Karpas-422 (cell line): ENCODE results near the gene GPD1L. TPM values are rescaled to one million over a fixed set of nuclear protein-coding genes. Genes with fewer than 3 reads are reported as not detected.
A peak's percentile ranks its signal among the peaks of the same experiment; 100 is the strongest.
"Not testable (repeated sequence)": the region's sequence is repeated elsewhere in the genome, so short reads cannot be mapped to it uniquely, and the experiment has no call there.

ENCODE experiments used
- DNase-seq: peaks from one replicate; pipeline ENCODE4 v3.0.0-alpha.2; 2015
- H2AFZ ChIP-seq: fragments of 200-600 bp; sonication (generic); 2 replicates; pipeline ENCODE4 v1.6.1; 2014; ENCODE audit warnings: antibody characterized with exemption, low read length, mixed read lengths
- H3K27ac ChIP-seq: fragments of 200-600 bp; sonication (generic); 2 replicates; pipeline ENCODE4 v1.5.1; 2014; ENCODE audit warnings: mild to moderate bottlenecking, low read length, moderate library complexity
- H3K27me3 ChIP-seq: fragments of 200-600 bp; sonication (generic); 2 replicates; pipeline ENCODE4 v1.6.1; 2014; ENCODE audit warnings: low read length, mixed read lengths
- H3K36me3 ChIP-seq: fragments of 200-600 bp; sonication (generic); 2 replicates; pipeline ENCODE4 v1.6.1; 2014; ENCODE audit warnings: low read length, mixed read lengths; ENCODE audit not compliant: insufficient read depth
- H3K4me1 ChIP-seq: fragments of 200-600 bp; sonication (generic); 2 replicates; pipeline ENCODE4 v1.6.1; 2014; ENCODE audit warnings: mild to moderate bottlenecking, low read length, mixed read lengths
- H3K4me2 ChIP-seq: fragments of 200-600 bp; sonication (generic); 2 replicates; pipeline ENCODE4 v1.6.1; 2014; ENCODE audit warnings: low read length, low read depth, mild to moderate bottlenecking; ENCODE audit not compliant: poor library complexity, severe bottlenecking
- H3K4me3 ChIP-seq: fragments of 200-600 bp; sonication (generic); 2 replicates; pipeline ENCODE4 v1.5.1; 2014; ENCODE audit warnings: mild to moderate bottlenecking, antibody characterized with exemption, low read length, mixed read lengths
- H3K79me2 ChIP-seq: fragments of 200-600 bp; sonication (generic); 2 replicates; pipeline ENCODE4 v1.6.1; 2014; ENCODE audit warnings: mild to moderate bottlenecking, low read length, mixed read lengths
- H3K9ac ChIP-seq: fragments of 200-600 bp; sonication (generic); 2 replicates; pipeline ENCODE4 v1.6.0; 2014; ENCODE audit warnings: low read length
- H3K9me2 ChIP-seq: fragments of 200-600 bp; sonication (generic), shearing (Covaris generic); replicated peaks from 2 replicates; pipeline ENCODE4 v1.6.0; 2014; ENCODE audit warnings: mild to moderate bottlenecking, low read length, moderate library complexity; ENCODE audit not compliant: insufficient read depth
- H3K9me3 ChIP-seq: fragments of 300-700, 200-600 bp; sonication (generic); 2 replicates; pipeline ENCODE4 v1.6.1; 2014; ENCODE audit warnings: low read length, mixed read lengths
- H4K20me1 ChIP-seq: fragments of 200-600 bp; sonication (generic); 2 replicates; pipeline ENCODE4 v1.6.1; 2014; ENCODE audit warnings: mild to moderate bottlenecking, antibody characterized with exemption, low read length, low read depth; ENCODE audit not compliant: insufficient read depth
- total RNA-seq: library from RNA; depleted of rRNA; stranded (reverse); fragments of >200 nt; shearing (Covaris generic); gene quantifications from 2 replicates; pipeline ENCODE4 v1.2.3, GENCODE V29; 2014; ENCODE audit warnings: low replicate concordance; rRNA removed

The GPD1L gene
- 13.5 and 20.0 TPM in 2 replicates for total RNA-seq

DNA sequence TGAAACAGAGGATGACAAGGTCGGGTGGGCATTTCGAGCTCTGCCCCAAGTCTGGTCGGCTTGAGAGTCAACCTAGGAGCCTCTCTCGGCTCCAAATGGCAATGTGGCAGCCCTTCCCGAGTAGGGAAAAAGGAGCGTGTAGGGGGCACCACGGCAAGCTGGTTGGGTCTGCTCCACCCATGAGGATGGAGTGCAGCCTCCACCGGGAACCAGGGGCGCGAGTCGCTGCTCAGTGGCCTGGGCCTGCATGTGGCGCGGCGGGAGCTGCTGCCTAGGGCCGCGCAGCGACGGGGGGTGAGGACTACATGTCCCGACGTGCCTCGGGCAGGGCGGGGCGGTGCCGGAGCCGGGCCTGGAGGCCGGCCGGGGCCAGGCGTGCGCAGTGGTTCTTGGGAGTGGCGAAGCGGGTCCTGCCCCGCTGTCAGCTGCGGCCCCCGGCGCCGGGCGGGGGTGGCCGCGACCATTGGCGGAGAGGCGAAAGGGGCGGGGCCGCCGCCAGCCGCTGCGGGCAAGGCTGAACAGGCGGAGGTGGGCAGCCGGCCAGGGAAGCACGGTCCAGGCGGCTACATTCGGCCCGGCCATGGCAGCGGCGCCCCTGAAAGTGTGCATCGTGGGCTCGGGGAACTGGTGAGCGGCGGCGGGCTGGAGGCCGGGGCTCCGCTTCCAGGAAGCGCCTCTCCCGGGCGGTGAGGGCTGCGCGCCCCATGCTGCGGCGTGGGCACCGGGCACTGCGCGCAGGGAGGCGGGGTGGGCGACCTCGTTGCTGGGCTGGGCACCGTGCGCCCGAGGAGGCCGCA lies at the start of gene GPD1L:
Gene GPD1L, plus strand, starts transcription at position 489 of the 797 bp plus-strand sequence. Its CDS starts 92 bp downstream, at position 581.
- H3K4me3 ChIP-seq = peak within 1 kb of the TSS; percentile 72
- peaks cover 14% of the 10 kb centered on the region for H3K4me1 ChIP-seq
- peak within 1 kb of the TSS; percentile 75 for H3K4me2 ChIP-seq
- H3K36me3 ChIP-seq = no peaks in the 10 kb centered on the region
- peaks cover 12% of the 10 kb centered on the region for H3K79me2 ChIP-seq
- peaks cover 16% of the 10 kb centered on the region; the same call in 1 of the 2 replicates for H4K20me1 ChIP-seq
- H3K27me3 ChIP-seq = no peaks in the 10 kb centered on the region
- no peaks in the 10 kb centered on the region for H3K9me2 ChIP-seq
- peak within 1 kb of the TSS; percentile 74 for H3K9ac ChIP-seq
- peaks cover 8% of the 10 kb centered on the region; the same call in 1 of the 2 replicates for H3K9me3 ChIP-seq
- peak; percentile 98 for DNase-seq
- peak within 1 kb of the TSS; percentile 90 for H2AFZ ChIP-seq
- H3K27ac ChIP-seq = no peak within 1 kb of the TSS

DNA sequence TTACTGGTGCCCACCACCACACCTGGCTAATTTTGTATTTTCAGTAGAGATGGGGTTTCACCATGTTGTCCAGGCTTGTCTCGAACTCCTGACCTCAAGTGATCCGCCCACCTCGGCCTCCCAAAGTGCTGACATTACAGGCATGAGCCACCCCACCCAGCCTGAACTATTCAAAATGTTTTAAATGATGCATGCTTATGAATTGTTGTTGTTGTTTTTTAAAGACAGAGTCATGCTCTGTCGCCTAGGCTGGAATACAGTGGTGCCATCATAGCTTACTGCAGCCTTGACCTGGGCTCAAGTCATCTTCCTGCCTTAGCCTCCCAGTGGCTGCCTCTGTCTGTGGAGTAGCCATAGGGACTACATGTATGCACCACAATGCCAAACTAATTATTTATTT lies 48.0 kb upstream of the GPD1L start:
- not testable (repeated sequence) for DNase-seq, H3K4me1 ChIP-seq, H4K20me1 ChIP-seq, H3K27ac ChIP-seq, H3K79me2 ChIP-seq, H3K27me3 ChIP-seq, H2AFZ ChIP-seq, H3K9ac ChIP-seq, H3K4me3 ChIP-seq, H3K4me2 ChIP-seq, H3K9me3 ChIP-seq, H3K36me3 ChIP-seq, H3K9me2 ChIP-seq

DNA sequence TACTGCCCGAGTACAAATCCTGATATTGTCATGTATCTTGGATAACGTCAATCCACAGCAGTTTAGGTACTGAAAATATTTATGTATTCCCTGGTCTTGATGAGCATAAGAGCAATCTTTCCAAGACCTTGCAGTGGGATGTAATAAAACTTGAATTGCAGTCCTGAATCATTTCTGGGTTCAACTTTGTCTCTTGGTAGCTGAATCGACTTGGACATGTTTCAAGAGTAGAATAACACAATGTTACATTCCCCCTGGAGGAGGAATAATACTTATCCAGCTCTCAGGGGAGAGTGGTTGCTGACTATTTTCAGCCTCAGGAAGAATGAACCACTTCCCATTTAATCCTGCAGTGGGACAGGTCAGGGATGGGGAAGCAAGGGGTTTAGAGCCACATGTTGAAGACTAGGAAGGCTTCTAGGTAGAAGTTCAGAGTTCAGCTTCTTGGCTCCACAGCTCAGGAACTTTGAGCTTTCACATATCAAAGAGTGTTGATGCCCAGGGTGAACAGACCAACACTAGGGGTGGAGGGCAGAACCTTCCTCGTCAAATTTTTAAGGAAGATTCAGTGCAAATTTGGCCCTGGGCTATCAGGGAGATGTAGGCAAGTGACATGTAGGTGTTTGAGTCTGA lies 43.4 kb upstream of the GPD1L start:
- no peaks in the 10 kb centered on the region for H3K36me3 ChIP-seq
- no peaks in the 10 kb centered on the region for H4K20me1 ChIP-seq
- no peaks in the 10 kb centered on the region for H3K27me3 ChIP-seq
- no peak overlapping the region for H2AFZ ChIP-seq
- H3K4me1 ChIP-seq = no peaks in the 10 kb centered on the region
- no peak overlapping the region for H3K4me3 ChIP-seq
- H3K79me2 ChIP-seq = no peaks in the 10 kb centered on the region
- no peaks in the 10 kb centered on the region for H3K9me3 ChIP-seq
- H3K9ac ChIP-seq = no peak overlapping the region
- H3K4me2 ChIP-seq = no peak overlapping the region
- H3K27ac ChIP-seq = no peak overlapping the region
- DNase-seq = no peak
- no peaks in the 10 kb centered on the region for H3K9me2 ChIP-seq

DNA sequence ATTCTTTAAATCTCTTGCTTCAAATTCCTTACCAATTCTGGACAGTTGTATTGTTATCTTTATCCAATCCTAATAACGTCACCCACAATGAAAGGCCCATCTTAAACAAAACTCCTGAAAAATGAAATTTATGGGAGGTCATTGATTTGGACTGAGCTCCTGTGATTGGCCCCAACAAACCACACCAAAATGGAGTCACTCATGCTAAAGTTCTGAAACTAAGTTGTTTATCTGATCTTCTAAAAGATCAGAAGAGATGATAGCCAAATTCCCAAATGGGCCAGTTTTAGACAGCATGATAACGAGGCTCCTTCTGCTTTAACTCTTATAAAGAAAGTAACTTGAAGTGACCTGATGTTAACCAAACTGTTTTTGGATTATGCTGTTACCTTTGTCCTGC lies 39.7 kb upstream of the GPD1L start:
- H3K27ac ChIP-seq = no peak overlapping the region
- no peaks in the 10 kb centered on the region for H3K79me2 ChIP-seq
- no peaks in the 10 kb centered on the region for H3K27me3 ChIP-seq
- H4K20me1 ChIP-seq = no peaks in the 10 kb centered on the region
- H2AFZ ChIP-seq = no peak overlapping the region
- H3K4me3 ChIP-seq = no peak overlapping the region
- no peaks in the 10 kb centered on the region for H3K9me3 ChIP-seq
- no peak overlapping the region for H3K4me2 ChIP-seq
- no peaks in the 10 kb centered on the region for H3K4me1 ChIP-seq
- no peaks in the 10 kb centered on the region for H3K9me2 ChIP-seq
- no peak overlapping the region for H3K9ac ChIP-seq
- DNase-seq = no peak
- H3K36me3 ChIP-seq = no peaks in the 10 kb centered on the region

DNA sequence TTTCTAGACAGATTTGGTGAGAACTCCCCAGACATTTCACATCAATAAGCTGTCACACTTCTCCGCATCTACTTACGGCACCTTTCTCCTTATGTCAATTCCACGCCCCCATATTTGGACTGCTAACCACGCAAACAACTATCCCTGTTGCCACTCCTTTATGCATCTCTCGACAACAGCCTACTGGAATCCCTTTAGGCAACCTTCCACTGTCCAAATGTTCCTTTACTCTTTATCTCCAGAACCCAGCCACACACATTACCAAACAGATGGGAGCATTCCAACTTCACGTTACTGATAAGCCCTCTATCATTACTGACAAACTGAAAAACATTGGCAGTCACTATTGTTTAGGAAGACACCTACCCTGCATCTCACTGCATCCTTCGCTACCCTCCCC lies 32.2 kb upstream of the GPD1L start:
- H3K79me2 ChIP-seq, H3K27ac ChIP-seq, H3K9ac ChIP-seq, H3K4me3 ChIP-seq, H3K9me2 ChIP-seq, H3K27me3 ChIP-seq, H4K20me1 ChIP-seq, DNase-seq, H2AFZ ChIP-seq, H3K9me3 ChIP-seq, H3K4me2 ChIP-seq, H3K36me3 ChIP-seq: not testable (repeated sequence)
- peaks cover 25% of the 10 kb centered on the region for H3K4me1 ChIP-seq

DNA sequence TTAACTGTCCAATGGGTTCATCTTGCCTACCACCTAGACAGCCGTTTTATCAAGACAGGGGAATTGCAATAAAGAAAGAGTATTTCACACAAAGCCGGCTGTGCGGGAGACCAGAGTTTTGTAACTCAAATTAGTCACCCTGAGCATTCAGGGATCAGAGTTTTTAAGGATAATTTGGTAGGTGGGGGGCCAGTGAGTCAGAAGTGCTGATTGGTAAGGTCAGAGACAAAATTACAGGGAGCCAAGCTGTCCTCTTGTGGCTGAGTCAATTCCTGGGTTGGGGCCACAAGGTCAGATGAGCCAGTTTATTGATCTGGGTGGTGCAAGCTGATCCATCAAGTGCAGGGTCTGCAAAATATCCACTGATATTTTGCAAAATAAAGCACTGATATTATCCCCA lies 29.9 kb upstream of the GPD1L start:
- H3K4me2 ChIP-seq = peak overlapping the region; percentile 74
- H3K79me2 ChIP-seq = no peaks in the 10 kb centered on the region
- H3K9me2 ChIP-seq = no peaks in the 10 kb centered on the region
- H3K4me3 ChIP-seq = no peak overlapping the region
- no peak overlapping the region for H3K27ac ChIP-seq
- H3K9ac ChIP-seq = no peak overlapping the region
- H3K4me1 ChIP-seq = peaks cover 35% of the 10 kb centered on the region
- DNase-seq = no peak
- peak overlapping the region; percentile 84; the same call in 1 of the 2 replicates for H2AFZ ChIP-seq
- H3K27me3 ChIP-seq = no peaks in the 10 kb centered on the region
- no peaks in the 10 kb centered on the region for H4K20me1 ChIP-seq
- H3K9me3 ChIP-seq = no peaks in the 10 kb centered on the region
- no peaks in the 10 kb centered on the region for H3K36me3 ChIP-seq

DNA sequence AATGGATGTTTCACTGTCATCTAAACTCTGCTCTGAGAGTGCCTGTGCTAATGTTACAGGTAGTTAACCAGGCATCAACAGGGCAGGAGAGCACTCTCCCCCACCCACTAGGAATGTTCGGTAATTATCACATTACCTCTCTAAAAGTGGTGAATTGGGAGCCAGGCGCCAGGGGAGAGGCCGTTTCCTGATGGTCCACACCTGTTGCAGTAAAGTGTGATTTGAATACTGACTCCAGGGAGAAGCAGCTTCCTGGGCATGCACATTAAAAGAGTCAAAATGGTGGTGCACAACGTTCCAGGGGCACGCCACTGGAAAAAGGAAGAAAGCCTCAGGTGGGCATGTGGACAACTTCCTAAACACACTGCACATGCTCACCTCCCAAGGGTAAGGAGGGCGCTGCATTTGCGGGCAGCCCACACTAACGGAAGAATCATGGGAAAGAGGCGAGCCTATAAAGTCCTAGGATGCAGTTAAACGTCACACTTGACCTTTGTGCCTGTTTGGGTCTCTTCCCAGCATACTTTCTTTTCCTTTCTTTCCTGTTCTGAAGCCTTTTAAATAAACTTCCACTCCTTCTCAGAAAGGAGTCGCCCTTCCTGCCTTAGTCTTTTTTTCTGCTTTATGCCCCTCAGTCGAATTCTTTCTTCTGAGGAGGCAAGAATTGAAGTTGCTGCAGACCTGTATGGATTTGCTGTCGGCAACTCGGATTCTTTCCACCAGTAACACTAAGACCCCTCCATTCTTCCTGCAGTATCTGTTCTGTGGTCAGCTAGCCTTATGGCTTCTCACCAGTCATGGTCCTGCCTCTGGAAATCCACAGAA lies 28.9 kb upstream of the GPD1L start:
- Histone ChIP-seq H3K79me2 (no peaks in the 10 kb centered on the region), H3K4me3 (peak overlapping the region; percentile 60), H3K27me3 (no peaks in the 10 kb centered on the region), H3K27ac (peak overlapping the region; percentile 83), H2AFZ (peak overlapping the region; percentile 84), H3K9me3 (no peaks in the 10 kb centered on the region), H3K36me3 (no peaks in the 10 kb centered on the region), H3K9ac (peak overlapping the region; percentile 59), H4K20me1 (no peaks in the 10 kb centered on the region), H3K9me2 (no peaks in the 10 kb centered on the region), H3K4me2 (peak overlapping the region; percentile 74), H3K4me1 (peaks cover 36% of the 10 kb centered on the region)
- DNase-seq = peak; percentile 47
